Mesendoderm (in vitro differentiated cells): ENCODE results near the gene SMIM22.

ENCODE experiments used
- DNase-seq: peaks from one replicate; pipeline ENCODE4 v3.0.0; 2013
- H2AK5ac ChIP-seq: 2 replicates; pipeline ENCODE4 v1.6.1; 2013; ENCODE audit warnings: low read length, inconsistent platforms
- H2BK120ac ChIP-seq: 2 replicates; pipeline ENCODE4 v1.6.1; 2013; ENCODE audit warnings: low read depth, mild to moderate bottlenecking, low read length, moderate library complexity, mixed read lengths
- H2BK15ac ChIP-seq: replicated peaks from 2 replicates; pipeline ENCODE4 v1.6.1; 2013; ENCODE audit warnings: low read depth, mild to moderate bottlenecking, moderate library complexity
- H2BK5ac ChIP-seq: 2 replicates; pipeline ENCODE4 v1.6.1; 2013; ENCODE audit warnings: low read length, inconsistent platforms
- H3K18ac ChIP-seq: 2 replicates; pipeline ENCODE4 v1.6.1; 2013; ENCODE audit warnings: mild to moderate bottlenecking, low read length, mixed read lengths
- H3K23ac ChIP-seq: one replicate; pipeline ENCODE4 v1.6.1; 2013; ENCODE audit warnings: low read length
- H3K27ac ChIP-seq: 2 replicates; pipeline ENCODE4 v1.5.1; 2013; ENCODE audit warnings: low read depth, mild to moderate bottlenecking, inconsistent platforms, low read length, moderate library complexity
- H3K27me3 ChIP-seq: 2 replicates; pipeline ENCODE4 v1.6.1; 2013; ENCODE audit warnings: low read length, control low read depth, mild to moderate bottlenecking, inconsistent platforms; ENCODE audit not compliant: insufficient read depth, poor library complexity
- H3K36me3 ChIP-seq: 2 replicates; pipeline ENCODE4 v1.6.1; 2013; ENCODE audit warnings: low read length, inconsistent platforms; ENCODE audit not compliant: control insufficient read depth, insufficient read depth
- H3K4ac ChIP-seq: one replicate; pipeline ENCODE4 v1.6.1; 2013; ENCODE audit warnings: low read depth, mild to moderate bottlenecking, low read length, moderate library complexity
- H3K4me1 ChIP-seq: 2 replicates; pipeline ENCODE4 v1.6.1; 2013; ENCODE audit warnings: low read depth, low read length, inconsistent platforms; ENCODE audit not compliant: control insufficient read depth
- H3K4me2 ChIP-seq: 2 replicates; pipeline ENCODE4 v1.6.1; 2013; ENCODE audit warnings: low read length
- H3K4me3 ChIP-seq: 2 replicates; pipeline ENCODE4 v1.5.1; 2013; ENCODE audit warnings: mild to moderate bottlenecking, low read length
- H3K56ac ChIP-seq: one replicate; pipeline ENCODE4 v1.6.1; 2013; ENCODE audit warnings: low read length
- H3K79me1 ChIP-seq: 2 replicates; pipeline ENCODE4 v1.6.1; 2013; ENCODE audit warnings: low read length, inconsistent platforms
- H3K79me2 ChIP-seq: 2 replicates; pipeline ENCODE4 v1.6.1; 2013; ENCODE audit warnings: mild to moderate bottlenecking, low read length; ENCODE audit not compliant: control insufficient read depth, insufficient read depth
- H3K9ac ChIP-seq: 2 replicates; pipeline ENCODE4 v1.6.1; 2013; ENCODE audit warnings: low read length, inconsistent platforms
- H4K5ac ChIP-seq: one replicate; pipeline ENCODE4 v1.6.1; 2013; ENCODE audit warnings: low read length
- H4K8ac ChIP-seq: one replicate; pipeline ENCODE4 v1.6.1; 2013; ENCODE audit warnings: low read depth, mild to moderate bottlenecking, control low read depth, low read length, moderate library complexity
- WGBS: extraction: QIAGEN DNeasy Blood & Tissue Kit; methylation state at CpG from one replicate; pipeline ENCODE4 v1.1.7; 2013; ENCODE audit warnings: low lambda C conversion rate, missing lambda C conversion rate; ENCODE audit not compliant: insufficient coverage; ENCODE audit errors: extremely low coverage; 5-methylcytosine and 5-hydroxymethylcytosine counted together

Gene SMIM22

DNA sequence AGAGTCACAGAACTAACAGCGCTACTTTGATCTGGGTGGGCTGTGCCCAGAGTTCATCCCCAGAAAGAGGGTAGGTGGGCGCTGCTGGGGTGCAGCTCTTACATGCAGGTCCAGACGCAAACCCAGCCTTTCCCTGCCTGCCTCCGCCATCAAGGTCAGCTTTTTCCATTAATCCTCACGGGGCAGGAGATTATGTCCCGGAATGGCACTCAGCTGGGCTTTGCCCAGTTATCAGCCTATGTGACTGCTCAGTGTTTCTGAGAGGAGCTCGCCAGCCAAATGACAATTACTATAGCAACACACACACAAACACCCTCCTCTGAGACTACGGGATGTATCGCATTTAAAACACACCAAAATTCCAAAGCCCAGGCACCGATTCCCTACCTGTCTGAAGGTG lies 31.8 kb downstream of the SMIM22 start:
- Histone ChIP-seq H3K36me3 (peaks cover 38% of the 10 kb centered on the region), H3K4ac (no peak overlapping the region), H3K56ac (no peak overlapping the region), H3K27me3 (no peaks in the 10 kb centered on the region), H3K27ac (no peak overlapping the region), H2BK15ac (no peak overlapping the region), H2AK5ac (no peak overlapping the region), H3K23ac (no peak overlapping the region), H3K9ac (no peak overlapping the region), H4K5ac (no peak overlapping the region), H3K4me1 (no peaks in the 10 kb centered on the region), H3K4me2 (no peak overlapping the region), H2BK5ac (no peak overlapping the region), H4K8ac (no peak overlapping the region), H3K4me3 (no peak overlapping the region), H2BK120ac (no peak overlapping the region), H3K79me1 (no peaks in the 10 kb centered on the region), H3K79me2 (no peaks in the 10 kb centered on the region), H3K18ac (no peak overlapping the region)
- no peak for DNase-seq
- no CpG with 5 or more reads among the region's 10 CpGs for WGBS

DNA sequence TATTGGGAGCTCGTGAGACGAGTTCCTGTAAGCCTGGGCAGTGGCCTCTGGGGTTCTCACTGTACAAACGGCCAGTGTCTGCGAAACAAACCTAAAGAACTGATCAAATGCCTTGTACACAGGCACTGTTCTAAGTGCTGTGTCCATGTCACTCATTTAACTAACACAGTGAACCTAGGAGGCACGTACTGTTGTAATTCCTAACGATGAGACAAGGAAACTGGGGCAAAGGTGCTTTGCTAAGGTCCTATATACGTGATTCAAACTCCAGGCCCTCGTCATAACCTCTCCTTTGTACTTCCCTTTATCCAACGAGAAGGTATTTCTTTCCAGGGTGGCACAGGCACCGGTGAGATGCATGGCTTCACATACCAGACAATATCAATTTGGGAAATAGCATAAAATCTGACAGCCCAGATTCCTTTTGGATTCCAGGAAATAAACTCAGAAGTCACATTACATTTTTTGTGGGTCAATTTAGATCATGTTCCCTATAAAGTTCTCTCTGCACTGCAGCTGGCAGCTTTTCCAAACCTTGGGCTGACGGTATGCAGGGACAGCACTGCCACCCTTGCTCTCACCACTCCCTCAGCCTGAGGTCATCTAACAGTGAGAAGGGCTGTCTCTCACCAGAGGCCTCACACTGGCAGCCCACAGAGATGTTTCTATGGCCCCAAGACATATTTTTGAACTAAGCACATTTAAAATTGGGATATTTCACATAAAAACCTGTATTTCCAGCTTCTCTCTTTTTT lies 33.6 kb downstream of the SMIM22 start:
- no CpG with 5 or more reads among the region's 11 CpGs for WGBS
- Histone ChIP-seq H3K18ac (no peak overlapping the region), H2BK120ac (no peak overlapping the region), H2BK5ac (no peak overlapping the region), H3K4me2 (no peak overlapping the region), H3K27me3 (no peaks in the 10 kb centered on the region), H2BK15ac (no peak overlapping the region), H3K4ac (no peak overlapping the region), H3K4me3 (no peak overlapping the region), H3K9ac (no peak overlapping the region), H3K27ac (no peak overlapping the region), H3K36me3 (peaks cover 37% of the 10 kb centered on the region), H3K56ac (no peak overlapping the region), H4K8ac (no peak overlapping the region), H4K5ac (no peak overlapping the region), H2AK5ac (no peak overlapping the region), H3K4me1 (no peaks in the 10 kb centered on the region), H3K79me1 (peaks cover 2% of the 10 kb centered on the region), H3K23ac (no peak overlapping the region), H3K79me2 (no peaks in the 10 kb centered on the region)
- no peak for DNase-seq

DNA sequence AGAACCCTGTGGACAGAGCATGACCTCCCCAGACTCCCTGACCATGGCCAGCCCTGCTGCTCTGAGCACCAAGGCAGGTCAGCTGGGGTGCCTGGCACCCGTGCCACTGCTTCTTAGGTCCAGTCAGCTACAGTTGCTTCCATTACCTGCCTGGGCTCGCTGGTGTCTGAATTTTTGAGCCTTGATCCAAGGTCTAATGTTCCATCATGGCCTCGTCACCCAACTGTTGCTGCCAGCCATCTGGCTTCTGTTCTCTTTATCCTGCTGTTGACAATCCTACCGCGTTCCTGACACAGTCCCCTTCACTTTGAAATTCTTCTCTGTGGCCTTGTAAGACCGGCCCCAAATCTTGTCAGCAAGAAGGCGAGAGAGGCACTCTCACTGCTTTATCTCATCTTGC lies 35.2 kb downstream of the SMIM22 start:
- Histone ChIP-seq H3K9ac (no peak overlapping the region), H3K36me3 (peaks cover 31% of the 10 kb centered on the region), H3K23ac (no peak overlapping the region), H3K4me3 (no peak overlapping the region), H3K27me3 (no peaks in the 10 kb centered on the region), H3K4me1 (no peaks in the 10 kb centered on the region), H2BK15ac (no peak overlapping the region), H3K4ac (no peak overlapping the region), H2BK5ac (no peak overlapping the region), H3K18ac (no peak overlapping the region), H2BK120ac (no peak overlapping the region), H3K79me1 (peaks cover 4% of the 10 kb centered on the region), H3K27ac (no peak overlapping the region), H3K4me2 (no peak overlapping the region), H2AK5ac (no peak overlapping the region), H3K56ac (no peak overlapping the region), H4K8ac (no peak overlapping the region), H4K5ac (no peak overlapping the region), H3K79me2 (no peaks in the 10 kb centered on the region)
- WGBS: no CpG with 5 or more reads among the region's 7 CpGs
- DNase-seq: no peak

DNA sequence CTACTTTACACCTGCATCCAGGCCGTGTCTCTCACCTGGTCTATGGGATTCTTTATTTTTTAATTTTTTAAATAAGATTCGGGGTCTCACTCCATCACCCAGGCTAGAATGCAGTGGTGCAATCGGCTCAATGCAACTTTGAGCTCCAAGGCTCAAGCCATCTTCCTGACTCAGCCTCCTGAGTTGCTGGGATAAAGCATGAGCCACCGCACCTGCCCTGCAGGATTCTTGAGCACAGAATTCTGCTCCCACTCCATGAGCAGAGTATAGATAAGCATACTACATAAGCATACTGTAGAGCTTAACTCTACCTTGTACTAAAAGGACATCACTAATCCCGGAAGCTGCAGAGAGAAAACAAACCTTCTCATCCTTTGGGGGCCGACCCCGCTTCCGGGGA lies 36.4 kb downstream of the SMIM22 start:
- Histone ChIP-seq H2BK15ac (no peak overlapping the region), H3K27me3 (no peaks in the 10 kb centered on the region), H3K79me2 (no peaks in the 10 kb centered on the region), H3K36me3 (peaks cover 26% of the 10 kb centered on the region), H3K18ac (no peak overlapping the region), H3K79me1 (peaks cover 4% of the 10 kb centered on the region), H4K5ac (no peak overlapping the region), H3K23ac (no peak overlapping the region), H2AK5ac (no peak overlapping the region), H3K4ac (no peak overlapping the region), H3K9ac (no peak overlapping the region), H3K56ac (no peak overlapping the region), H3K27ac (no peak overlapping the region), H3K4me3 (no peak overlapping the region), H4K8ac (no peak overlapping the region), H3K4me2 (no peak overlapping the region), H2BK120ac (no peak overlapping the region), H2BK5ac (no peak overlapping the region), H3K4me1 (no peaks in the 10 kb centered on the region)
- no CpG with 5 or more reads among the region's 8 CpGs for WGBS
- no peak for DNase-seq

DNA sequence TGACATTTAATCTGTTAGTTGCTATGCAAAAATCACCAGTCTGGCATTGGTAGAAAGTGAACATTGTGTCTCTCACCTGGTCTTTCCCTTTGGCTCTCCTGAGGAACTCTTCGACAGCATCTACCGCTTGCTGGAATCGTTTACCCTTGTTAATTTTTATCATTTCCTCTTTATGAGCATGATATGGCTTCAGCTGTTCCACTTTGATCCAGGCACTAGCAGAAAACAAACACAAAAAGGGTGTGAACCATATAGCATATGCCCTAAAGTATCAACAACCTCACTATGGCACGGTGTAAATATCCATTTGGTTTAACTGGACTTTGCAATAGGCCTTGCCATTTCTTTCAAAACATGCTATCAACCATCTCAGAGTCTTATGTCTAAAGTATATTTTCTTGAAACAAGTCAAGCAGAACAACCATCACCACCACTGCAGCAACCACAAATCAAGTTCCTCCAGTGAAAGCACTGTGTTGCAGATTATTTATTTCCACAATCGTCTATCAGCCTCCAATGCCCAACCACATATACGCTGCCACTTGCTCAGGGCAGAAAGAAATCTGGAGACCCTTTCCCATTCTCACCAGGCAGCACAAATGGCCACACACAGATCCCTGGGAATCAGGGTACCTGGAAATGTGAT lies 37.7 kb downstream of the SMIM22 start:
- H4K8ac ChIP-seq: no peak overlapping the region
- no CpG with 5 or more reads among the region's 6 CpGs for WGBS
- no peak overlapping the region for H3K18ac ChIP-seq
- H3K79me1 ChIP-seq: peaks cover 4% of the 10 kb centered on the region
- no peak overlapping the region for H2BK120ac ChIP-seq
- H3K4me2 ChIP-seq: no peak overlapping the region
- no peak overlapping the region for H2AK5ac ChIP-seq
- H3K27ac ChIP-seq: no peak overlapping the region
- H3K4me3 ChIP-seq: no peak overlapping the region
- no peaks in the 10 kb centered on the region for H3K4me1 ChIP-seq
- no peak overlapping the region for H2BK15ac ChIP-seq
- H3K23ac ChIP-seq: no peak overlapping the region
- peaks cover 22% of the 10 kb centered on the region for H3K36me3 ChIP-seq
- H2BK5ac ChIP-seq: no peak overlapping the region
- no peak overlapping the region for H3K4ac ChIP-seq
- no peaks in the 10 kb centered on the region for H3K27me3 ChIP-seq
- no peak overlapping the region for H4K5ac ChIP-seq
- H3K56ac ChIP-seq: no peak overlapping the region
- H3K9ac ChIP-seq: no peak overlapping the region
- DNase-seq: no peak
- H3K79me2 ChIP-seq: no peaks in the 10 kb centered on the region
